HG02885 (cell line): ENCODE results near the gene FKBP7.
A peak's percentile ranks its signal among the peaks of the same experiment; 100 is the strongest.
"Not testable (repeated sequence)": the region's sequence is repeated elsewhere in the genome, so short reads cannot be mapped to it uniquely, and the experiment has no call there.

Experiments used
- ATAC-seq: cut with Tn5 transposase; IDR thresholded peaks from one replicate; pipeline ENCODE4 v1.9.1; 2021; ENCODE audit warnings: mild to moderate bottlenecking; ENCODE audit not compliant: unreplicated experiment, poor library complexity

FKBP7 gene

DNA sequence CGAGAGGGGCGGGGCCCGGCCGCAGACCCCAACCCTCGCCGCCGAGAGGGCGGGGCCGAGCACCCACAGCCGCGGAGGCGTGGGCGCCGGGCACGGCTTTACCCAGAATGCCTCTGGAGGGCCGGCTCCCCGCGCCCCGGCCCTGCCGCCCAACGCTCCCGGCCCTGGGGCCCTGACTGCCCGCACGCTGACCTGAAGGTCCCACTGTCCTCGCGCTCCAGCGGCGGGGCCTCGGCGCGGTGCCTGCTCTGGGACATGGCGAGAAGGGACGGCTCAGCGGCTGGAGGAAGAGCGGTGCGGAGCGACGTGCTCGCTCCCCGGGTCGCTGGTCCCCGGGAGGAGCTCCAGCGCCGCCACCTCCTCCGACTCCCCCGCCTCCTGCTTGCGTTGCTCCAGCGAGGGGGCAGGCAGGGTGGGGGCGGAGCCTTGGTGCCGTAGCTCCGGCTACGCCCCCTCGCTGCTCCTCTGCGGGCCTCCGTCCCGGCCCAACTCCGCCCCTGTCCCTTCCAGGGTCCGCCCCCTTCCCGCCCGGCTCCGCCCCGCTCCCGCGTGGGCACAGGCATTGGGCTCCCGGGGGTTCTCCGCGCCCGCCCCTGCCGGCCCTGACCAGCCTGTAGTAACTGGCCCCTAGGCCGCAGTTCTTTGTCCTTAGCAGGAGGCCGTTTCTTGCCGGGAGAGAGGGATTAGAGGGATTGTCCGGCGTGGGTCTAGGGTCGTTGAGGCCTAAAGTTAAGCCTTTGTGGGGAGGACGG, 27.4 kb downstream of the FKBP7 start, which contains the start of the genes PJVK and PRKRA:
Gene PJVK (plus strand): TSS at position 605 of the 752 bp plus-strand sequence. CDS start 2,032 bp downstream, outside the sequence.
Gene PRKRA (minus strand): TSS at position 402 of the 752 bp plus-strand sequence. CDS start 145 bp downstream, at position 257.
- peak; percentile 84 for ATAC-seq

DNA sequence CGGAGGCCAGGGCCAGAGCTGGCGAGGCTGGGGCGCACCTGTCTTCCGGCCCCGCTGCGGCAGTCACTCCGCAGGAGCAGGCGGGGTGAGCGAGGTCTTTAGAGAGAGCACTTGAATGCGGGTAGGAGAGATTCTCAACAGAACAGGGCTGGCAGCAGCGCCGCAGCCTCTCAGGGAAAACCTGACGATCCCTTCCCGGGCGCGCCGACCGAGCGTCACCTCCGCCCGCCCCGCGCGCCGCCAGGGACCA, 28.0 kb downstream of the FKBP7 start:
- peak; percentile 45 for ATAC-seq

DNA sequence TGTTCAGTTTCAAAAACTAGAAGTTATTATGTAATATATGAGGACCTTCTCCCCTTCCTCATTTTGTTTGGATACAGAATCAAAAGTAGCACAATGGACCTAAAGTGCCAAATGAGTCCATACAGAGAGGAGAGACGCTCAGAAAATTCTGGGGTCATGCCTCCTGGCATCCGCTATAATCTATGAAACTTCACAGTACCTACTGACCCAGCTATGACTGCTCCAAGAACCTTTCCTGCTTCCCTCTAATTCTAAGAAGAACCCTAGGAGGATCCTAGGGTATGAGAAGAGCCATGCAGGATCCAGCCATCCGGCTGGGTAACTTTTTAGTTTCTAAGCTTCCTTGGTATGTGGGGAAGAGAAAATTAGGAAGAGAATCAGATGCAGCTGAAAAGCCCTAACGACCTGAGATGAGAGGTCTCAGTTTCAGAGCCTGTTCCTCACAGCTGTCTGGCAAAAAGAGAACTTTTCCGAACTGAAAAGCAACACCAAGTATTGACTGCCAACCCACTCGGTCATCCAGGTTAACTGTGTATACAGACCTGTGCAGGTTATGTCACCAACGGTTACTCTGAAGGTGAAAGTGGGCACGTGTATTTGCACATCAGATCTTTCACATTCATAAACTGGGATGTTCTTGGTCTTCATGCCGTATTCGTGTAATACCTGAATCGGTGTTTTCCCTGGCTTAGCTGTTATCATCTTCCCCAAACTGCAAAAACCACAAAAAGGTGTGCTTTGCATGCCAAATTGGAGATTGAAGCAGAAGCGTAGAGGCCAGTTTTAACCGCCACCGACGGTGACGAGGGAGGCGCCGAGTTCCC, 28.5 kb downstream of the FKBP7 start:
- ATAC-seq = peak; percentile 10

DNA sequence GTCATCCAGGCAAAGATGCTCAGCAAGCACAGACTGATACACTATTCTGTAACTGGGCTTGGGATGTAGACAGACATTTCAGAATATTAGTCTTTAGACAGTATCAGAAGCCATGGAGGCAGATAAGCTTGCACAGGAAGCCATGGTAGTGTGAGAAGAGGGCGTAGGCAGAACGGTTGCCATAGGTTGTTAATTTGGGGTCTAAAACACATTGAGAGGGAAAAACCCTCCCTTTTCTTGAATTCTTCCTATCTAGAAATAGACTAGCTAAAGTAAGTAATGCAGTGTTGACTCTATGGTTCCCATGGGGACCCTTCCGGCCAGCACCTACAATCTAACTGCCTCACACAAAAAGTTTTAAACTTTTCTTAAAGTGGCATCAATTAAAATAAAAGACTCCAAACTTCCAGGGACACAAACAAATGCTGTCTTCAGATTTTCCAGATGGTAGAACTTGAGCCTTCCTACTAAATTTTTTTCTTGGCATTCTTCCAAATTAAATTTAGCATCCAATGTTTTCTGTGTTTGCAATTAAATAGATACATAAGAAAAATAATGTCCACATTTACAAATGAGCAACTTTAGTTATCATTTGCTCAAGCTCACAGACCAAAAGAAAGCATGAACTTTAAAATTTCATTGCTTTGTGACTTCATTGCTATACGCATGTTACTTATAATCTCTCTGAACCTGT, 29.3 kb downstream of the FKBP7 start:
- ATAC-seq = no peak

DNA sequence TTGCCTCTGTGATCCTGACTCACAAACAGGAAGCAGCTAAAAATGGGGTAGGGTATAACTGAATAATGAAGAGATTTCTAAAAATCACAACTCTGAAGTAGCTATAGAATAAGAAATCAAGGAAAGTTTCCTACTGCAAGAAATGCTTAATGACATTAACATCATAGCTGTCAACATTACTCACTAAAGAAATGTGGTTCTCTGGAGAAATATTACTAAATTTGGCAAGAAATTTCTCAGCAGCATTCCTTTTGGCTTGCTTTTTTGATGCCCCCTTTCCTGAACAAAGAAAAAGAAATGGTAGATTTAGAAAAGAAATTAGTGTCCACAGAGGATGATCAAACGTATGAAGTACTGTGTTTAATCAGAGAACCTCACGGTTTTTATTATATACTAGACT, 37.0 kb downstream of the FKBP7 start:
- ATAC-seq = no peak

DNA sequence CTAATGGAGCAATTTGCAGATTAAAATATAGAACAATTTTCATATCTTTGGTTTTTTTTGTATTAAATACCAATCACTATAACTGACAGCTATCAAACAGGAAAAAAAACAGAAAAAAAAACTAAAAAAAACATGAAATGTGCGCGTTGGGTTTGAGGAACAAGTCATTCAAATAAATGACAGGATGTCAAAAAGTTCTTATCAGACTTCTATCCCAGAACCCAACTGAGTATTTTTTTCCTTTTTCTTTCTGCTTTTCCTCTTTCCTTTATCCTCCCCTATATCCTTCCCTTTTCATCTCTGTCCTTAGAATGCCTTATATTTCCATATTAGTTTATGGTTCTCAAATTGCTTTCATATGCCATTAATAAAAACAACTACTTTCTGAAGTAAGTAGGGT, 41.7 kb downstream of the FKBP7 start:
- ATAC-seq = no peak

DNA sequence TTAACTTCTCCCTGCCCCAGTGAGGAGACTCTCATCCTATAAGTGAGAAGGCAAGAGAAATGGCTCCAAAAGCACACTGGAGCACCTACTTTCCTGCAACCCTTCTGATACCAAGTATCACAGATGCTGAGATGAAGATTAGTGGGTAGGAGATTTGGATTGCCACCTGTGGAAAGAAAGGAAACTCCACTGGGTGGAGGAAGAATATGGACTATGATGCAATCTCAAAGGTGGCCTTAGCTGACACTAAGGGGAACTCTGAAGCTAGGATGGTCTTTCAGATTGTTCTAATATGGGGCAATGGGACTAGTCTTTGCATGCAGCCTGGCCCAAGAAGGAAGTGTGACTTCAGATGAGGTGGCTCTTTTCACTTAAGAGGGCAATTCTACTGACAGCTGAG, 49.1 kb downstream of the FKBP7 start:
- no peak for ATAC-seq

DNA sequence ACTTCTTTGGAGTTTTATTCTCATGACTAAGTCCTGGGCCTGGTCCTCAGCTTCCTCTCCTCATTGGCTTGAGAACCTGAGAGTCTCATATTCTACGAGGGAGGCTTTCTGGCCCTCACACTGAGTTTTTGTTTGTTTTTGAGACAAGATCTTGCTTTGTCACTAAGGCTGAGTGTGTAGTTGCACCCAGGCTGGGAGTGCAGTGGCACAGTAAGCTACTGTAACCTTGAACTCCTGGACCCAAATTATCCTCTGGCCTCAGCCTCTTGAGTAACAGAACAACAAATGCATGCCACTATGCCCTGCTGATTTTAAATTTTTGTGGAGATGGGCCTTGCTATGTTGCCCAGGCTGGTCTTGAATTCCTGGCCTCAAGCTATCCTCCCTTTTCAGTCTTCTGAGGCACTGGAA, 50.0 kb downstream of the FKBP7 start:
- ATAC-seq = no peak

DNA sequence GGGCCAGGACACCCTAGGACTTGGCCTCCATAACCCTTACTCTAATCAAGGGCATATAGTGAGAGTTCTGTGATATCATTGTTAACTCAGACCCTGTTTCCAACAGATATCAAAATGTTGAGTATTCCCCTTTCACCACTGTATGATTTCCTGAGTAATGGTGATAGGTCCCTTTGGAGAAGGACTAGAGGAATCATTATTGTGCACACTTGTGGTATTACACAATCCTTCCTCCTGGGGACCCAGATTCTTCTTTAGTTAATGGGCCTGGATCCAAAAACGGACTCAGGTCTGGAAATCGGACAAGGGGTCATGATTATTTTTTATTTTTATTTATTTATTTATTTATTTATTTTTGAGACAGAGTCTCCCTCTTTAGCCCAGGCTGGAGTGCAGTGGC, 50.9 kb downstream of the FKBP7 start:
- no peak for ATAC-seq

DNA sequence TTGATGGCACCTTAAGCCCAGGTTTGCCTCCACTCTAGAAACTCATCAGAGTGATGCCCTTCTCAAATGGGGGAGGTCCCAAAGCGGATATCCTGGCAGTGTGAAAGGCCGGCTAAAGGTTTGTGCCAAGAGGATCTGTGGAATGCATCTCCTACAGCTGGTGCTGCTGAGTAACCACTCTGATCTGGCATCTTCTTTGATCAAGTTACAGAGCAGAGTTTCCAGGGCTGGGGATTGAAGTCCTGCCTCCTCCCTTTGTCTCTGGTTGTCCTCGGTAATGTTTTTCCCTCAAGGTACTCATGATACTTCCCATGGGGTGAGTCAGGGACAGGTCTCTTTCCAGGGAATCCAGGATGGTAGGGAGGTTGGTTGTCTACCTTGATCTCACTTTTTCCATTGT, 52.0 kb downstream of the FKBP7 start:
- ATAC-seq = no peak

DNA sequence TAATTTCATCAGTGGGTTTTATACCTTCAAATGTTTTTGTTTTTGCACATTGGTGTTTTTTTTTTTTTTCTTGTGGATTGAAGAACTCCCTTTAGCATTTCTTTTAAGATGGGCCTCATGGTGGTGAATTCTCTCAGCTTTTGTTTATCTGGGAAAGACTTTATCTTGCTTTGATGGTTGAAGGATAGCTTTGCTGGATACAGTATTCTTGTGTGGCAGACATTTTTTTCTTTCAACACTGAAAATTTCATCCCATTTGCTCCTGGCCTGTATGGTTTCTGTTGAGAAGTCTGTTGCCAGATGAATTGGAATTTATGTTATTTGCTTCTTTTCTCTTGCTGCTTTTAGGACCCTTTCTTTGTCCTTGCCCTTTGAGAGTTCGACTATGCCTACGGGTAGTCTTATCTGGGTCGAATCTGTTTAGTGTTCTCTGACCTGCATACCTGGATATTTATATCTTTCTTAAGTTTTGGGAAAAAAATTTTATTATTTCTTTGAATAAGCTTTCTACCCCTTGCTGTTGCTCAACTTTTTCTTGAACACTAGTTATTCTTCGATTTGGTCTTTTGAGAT, 53.1 kb downstream of the FKBP7 start:
- no peak for ATAC-seq

DNA sequence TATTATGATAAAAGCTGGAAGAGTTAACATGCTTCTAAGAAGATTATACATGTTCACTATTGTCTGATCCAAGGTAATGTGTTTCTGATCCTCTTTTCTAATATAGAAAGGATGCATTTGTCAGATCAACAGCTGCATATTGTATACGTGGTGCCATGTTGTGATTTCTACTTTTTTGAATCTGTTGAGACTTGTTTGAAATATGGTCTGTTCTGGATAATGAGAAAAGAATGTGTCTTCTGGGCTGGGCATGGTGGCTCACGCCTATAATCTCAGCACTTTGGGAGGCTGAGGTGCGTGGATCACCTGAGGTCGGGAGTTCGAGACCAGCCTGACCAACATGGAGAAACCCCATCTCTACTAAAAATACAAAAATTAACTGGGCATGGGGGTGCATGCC, 54.7 kb downstream of the FKBP7 start:
- ATAC-seq = not testable (repeated sequence)

DNA sequence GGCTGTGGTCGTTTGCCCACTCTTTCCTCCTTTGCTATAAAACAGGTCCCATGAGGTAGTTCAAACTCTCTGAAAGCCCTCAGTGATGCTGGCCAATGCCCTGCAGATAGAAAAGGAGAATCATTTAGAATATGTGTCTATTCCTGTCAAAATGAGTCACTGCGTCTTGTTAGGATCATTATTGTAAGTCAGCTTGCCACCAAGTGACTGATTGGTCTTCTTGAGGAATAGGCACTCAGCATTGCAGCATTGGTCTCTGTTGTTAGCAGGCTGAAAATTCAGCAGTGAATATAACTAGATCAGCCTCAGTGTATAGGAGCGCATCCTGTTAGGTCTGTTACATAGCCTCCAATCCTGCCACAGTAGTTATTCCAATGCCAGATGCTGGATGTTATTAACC, 56.3 kb downstream of the FKBP7 start:
- no peak for ATAC-seq

DNA sequence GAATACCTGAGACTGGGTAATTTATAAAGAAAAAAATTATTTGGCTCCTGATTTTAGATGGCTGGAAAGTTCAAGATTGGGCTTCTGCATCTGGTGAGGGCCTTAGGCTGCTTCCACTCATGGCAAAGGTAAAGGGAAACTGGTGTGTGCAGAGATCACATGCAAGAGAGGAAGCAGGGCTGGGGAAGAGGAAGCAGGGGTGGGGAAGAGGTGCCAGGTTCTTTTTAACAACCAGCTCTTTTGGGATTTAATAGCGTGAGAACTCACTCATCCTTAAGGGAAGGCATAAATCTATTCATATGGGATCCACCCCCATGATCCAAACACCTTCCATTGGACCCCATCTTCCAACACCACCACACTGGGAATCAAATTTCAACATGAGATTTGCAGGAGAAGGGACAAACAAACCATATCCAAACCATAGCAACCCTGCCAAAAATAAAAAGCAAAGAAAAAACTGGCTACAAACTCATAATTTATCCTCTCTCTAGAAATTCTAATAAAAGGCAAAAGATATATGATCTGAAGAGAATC, 57.9 kb downstream of the FKBP7 start:
- ATAC-seq = no peak

DNA sequence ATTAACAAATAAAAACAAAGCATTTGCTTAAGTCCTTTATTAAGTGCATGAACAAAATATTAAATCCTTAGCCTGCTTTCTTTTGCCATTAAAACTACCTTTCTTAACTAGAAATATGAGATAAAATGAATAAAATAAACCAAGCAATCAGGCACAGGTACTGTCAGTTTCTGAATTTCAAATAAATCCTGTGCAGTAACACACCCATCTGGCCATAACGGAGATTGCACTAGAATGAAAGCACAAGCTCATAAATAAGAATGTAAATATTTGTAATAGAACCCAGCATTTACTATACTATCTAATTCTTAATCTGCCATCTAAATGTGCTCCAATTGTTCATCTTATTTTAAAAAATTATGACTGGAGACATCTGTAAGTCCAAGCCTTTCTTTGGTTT, 59.3 kb downstream of the FKBP7 start:
- peak; percentile 27 for ATAC-seq

DNA sequence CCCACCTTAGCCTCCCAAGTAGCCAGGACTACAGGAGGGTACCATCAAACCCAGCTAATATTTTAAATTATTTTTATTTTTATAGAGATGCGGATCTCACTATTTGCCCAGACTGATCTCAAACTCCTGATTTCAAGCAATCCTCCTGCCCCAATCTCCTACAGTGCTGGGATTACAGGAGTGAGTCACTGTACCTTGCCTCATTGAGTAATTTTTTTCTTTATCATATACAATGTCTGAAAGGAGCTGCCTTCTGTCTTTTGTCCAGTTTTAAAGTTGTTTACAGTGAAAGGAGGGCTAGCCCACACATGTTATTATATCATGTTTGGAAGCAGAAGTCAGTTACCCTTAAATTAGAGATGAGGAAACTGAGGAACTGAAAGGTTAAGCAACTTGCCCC, 60.0 kb downstream of the FKBP7 start:
- no peak for ATAC-seq

DNA sequence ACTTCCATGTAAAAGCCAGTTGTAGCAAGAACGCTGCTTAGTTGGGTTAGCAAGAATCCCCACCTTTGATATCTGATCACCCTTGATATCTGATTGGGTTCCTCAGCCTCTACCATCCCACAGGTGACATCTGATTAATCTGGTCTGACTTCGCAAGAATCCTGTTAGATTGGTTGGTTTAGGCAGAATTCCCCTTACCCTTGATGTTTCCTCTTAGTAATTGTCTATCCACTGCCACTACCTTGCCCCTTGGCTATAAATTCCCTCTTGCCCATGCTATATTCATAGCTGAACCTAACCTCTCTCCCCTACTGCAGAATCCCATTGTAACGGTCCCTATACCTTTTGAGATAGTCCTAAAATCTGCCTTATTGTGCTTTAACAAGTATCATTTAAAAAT, 60.5 kb downstream of the FKBP7 start:
- no peak for ATAC-seq

DNA sequence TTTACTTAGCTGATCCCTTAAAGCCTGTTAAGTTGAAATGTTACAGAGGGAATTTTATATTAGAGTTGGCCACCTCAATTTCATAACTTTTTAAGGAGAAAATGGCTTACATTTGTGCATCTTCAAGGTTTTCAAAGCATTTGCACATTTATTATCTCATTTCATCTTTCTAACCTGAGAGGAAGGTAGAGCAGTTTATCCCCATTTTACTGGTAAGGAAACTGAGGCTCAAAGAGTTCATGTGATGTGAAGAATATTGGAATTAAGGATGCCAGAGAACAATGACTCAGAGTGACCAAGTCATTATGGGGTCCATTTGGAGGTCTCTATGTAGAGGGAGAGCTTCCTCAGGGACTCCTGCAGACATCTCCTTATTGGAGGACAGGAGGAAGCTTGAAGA, 62.4 kb downstream of the FKBP7 start:
- no peak for ATAC-seq

DNA sequence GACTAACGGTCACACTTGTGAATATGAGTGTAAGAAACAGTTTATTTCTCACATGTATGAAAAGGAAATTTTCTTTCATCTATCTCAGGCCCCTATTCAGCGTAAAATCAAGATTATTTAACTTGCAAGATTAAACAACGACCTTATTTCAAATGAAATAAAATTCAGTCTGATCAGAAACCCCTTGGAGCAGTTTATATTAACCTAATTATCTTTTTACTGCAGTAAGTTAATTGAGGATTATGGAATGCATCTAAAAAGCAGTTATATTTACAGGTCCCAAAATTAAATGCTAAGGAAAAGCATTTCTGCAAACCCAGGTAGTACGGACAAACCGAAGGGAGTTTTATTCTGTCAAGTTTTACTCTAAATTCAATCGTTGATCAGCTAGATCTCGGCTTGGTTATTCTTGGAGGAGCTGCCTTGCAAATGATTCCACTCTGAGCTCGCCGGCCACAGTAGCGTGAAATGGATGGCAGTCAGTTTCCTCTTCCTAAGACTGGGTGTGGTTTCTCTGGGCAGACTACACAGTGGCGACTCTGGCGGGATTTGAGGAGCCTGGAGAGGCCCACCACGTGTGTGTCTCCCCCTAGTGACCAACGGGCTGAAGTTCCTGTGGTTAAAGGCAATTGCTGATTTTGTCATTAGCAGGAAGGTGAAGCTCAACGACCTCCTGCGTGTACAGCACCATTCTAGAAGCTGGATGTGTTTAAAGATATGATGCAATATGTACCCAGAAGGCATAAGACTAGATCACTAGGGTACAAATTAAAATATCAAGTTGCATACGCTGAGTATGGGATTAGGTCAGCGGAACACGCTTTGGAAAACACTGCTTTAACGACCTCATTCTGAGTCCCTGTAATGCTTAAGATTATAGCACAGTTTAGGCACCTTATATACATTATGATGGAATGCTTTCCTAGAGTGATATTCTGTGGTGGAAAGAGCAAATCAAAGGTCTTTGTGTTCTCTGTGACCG, 63.8 kb downstream of the FKBP7 start:
- ATAC-seq = peak; percentile 80
